MG63 (cell line): ENCODE measurements around the gene PIK3AP1. TPM values are rescaled to one million over a fixed set of nuclear protein-coding genes. Genes with fewer than 3 reads are reported as not detected.

Source experiments
- DNase-seq: peaks from one replicate; pipeline ENCODE4 v3.0.0-alpha.2; 2020
- H3K27me3 ChIP-seq: fragments of 250-450 bp; sonication (Bioruptor Pico); 2 replicates; pipeline ENCODE4 v1.5.1; 2020; ENCODE audit warnings: mild to moderate bottlenecking, moderate library complexity
- H3K36me3 ChIP-seq: fragments of 250-450 bp; sonication (Bioruptor Pico); 2 replicates; pipeline ENCODE4 v1.5.1; 2020; ENCODE audit warnings: mild to moderate bottlenecking, moderate library complexity
- H3K4me3 ChIP-seq: fragments of 250-450 bp; sonication (Bioruptor Pico); 2 replicates; pipeline ENCODE4 v1.5.1; 2020; ENCODE audit warnings: mild to moderate bottlenecking, moderate library complexity
- H3K9me3 ChIP-seq: fragments of 250-450 bp; sonication (Bioruptor Pico); 2 replicates; pipeline ENCODE4 v1.5.1; 2020; ENCODE audit warnings: mild to moderate bottlenecking, moderate library complexity
- total RNA-seq: library from RNA; depleted of rRNA; stranded (reverse); fragments of >200 nt; shearing (Covaris generic); gene quantifications from 2 replicates; pipeline ENCODE4 v1.2.3, GENCODE V29; 2014; ENCODE audit warnings: low replicate concordance

The PIK3AP1 gene
- total RNA-seq, 1 experiment from 2014 or later: 1.2 TPM

GRCh38 chr10:96671211-96671890, 49.0 kb downstream of the PIK3AP1 start:
- Histone ChIP-seq H3K9me3 (no peaks in the 10 kb centered on the region), H3K27me3 (no peaks in the 10 kb centered on the region), H3K4me3 (no peak overlapping the region), H3K36me3 (no peaks in the 10 kb centered on the region)
- DNase-seq: no peak

- no peaks in the 10 kb centered on the region for H3K27me3 ChIP-seq
- no peaks in the 10 kb centered on the region for H3K9me3 ChIP-seq
- DNase-seq: no peak
- no peaks in the 10 kb centered on the region for H3K36me3 ChIP-seq
- H3K4me3 ChIP-seq: no peak overlapping the region
These were observed 49.5 kb downstream of the PIK3AP1 start for GRCh38 chr10:96670786-96671185.

- H3K27me3 ChIP-seq: no peaks in the 10 kb centered on the region
- H3K36me3 ChIP-seq: no peaks in the 10 kb centered on the region
- DNase-seq: peak; percentile 33
- H3K4me3 ChIP-seq: no peak overlapping the region
- no peaks in the 10 kb centered on the region for H3K9me3 ChIP-seq
These were observed 52.9 kb downstream of the PIK3AP1 start for GRCh38 chr10:96667401-96667800.

- Histone ChIP-seq H3K36me3 (no peaks in the 10 kb centered on the region), H3K27me3 (no peaks in the 10 kb centered on the region), H3K9me3 (no peaks in the 10 kb centered on the region), H3K4me3 (no peak overlapping the region)
- no peak for DNase-seq
These were observed 53.6 kb downstream of the PIK3AP1 start for GRCh38 chr10:96666741-96667140.

GRCh38 chr10:96665306-96665705, 55.0 kb downstream of the PIK3AP1 start:
- H3K27me3 ChIP-seq: no peaks in the 10 kb centered on the region
- no peak overlapping the region for H3K4me3 ChIP-seq
- DNase-seq: no peak
- no peaks in the 10 kb centered on the region for H3K36me3 ChIP-seq
- no peaks in the 10 kb centered on the region for H3K9me3 ChIP-seq

GRCh38 chr10:96664563-96664962, 55.8 kb downstream of the PIK3AP1 start:
- DNase-seq: no peak
- Histone ChIP-seq H3K36me3 (no peaks in the 10 kb centered on the region), H3K9me3 (no peaks in the 10 kb centered on the region), H3K4me3 (no peak overlapping the region), H3K27me3 (no peaks in the 10 kb centered on the region)

- H3K27me3 ChIP-seq: no peaks in the 10 kb centered on the region
- H3K4me3 ChIP-seq: no peak overlapping the region
- no peaks in the 10 kb centered on the region for H3K36me3 ChIP-seq
- no peaks in the 10 kb centered on the region for H3K9me3 ChIP-seq
- DNase-seq: no peak
These were observed 56.5 kb downstream of the PIK3AP1 start for GRCh38 chr10:96663797-96664196.

- DNase-seq: no peak
- no peaks in the 10 kb centered on the region for H3K27me3 ChIP-seq
- no peaks in the 10 kb centered on the region for H3K36me3 ChIP-seq
- H3K9me3 ChIP-seq: no peaks in the 10 kb centered on the region
- no peak overlapping the region for H3K4me3 ChIP-seq
These were observed 58.7 kb downstream of the PIK3AP1 start for GRCh38 chr10:96661632-96662031.

- Histone ChIP-seq H3K9me3 (no peaks in the 10 kb centered on the region), H3K27me3 (no peaks in the 10 kb centered on the region), H3K36me3 (no peaks in the 10 kb centered on the region), H3K4me3 (no peak overlapping the region)
- no peak for DNase-seq
These were observed 60.0 kb downstream of the PIK3AP1 start for GRCh38 chr10:96660297-96660696.

GRCh38 chr10:96658844-96659243, 61.5 kb downstream of the PIK3AP1 start:
- Histone ChIP-seq H3K36me3 (no peaks in the 10 kb centered on the region), H3K9me3 (no peaks in the 10 kb centered on the region), H3K4me3 (no peak overlapping the region), H3K27me3 (no peaks in the 10 kb centered on the region)
- DNase-seq: no peak

GRCh38 chr10:96657385-96657784, 62.9 kb downstream of the PIK3AP1 start:
- H3K9me3 ChIP-seq: no peaks in the 10 kb centered on the region
- H3K4me3 ChIP-seq: no peak overlapping the region
- H3K36me3 ChIP-seq: no peaks in the 10 kb centered on the region
- no peaks in the 10 kb centered on the region for H3K27me3 ChIP-seq
- no peak for DNase-seq

- H3K9me3 ChIP-seq: no peaks in the 10 kb centered on the region
- H3K4me3 ChIP-seq: no peak overlapping the region
- no peak for DNase-seq
- H3K36me3 ChIP-seq: no peaks in the 10 kb centered on the region
- no peaks in the 10 kb centered on the region for H3K27me3 ChIP-seq
These were observed 63.5 kb downstream of the PIK3AP1 start for GRCh38 chr10:96656839-96657238.

GRCh38 chr10:96656198-96656577, 64.1 kb downstream of the PIK3AP1 start:
- no peaks in the 10 kb centered on the region for H3K27me3 ChIP-seq
- no peak overlapping the region for H3K4me3 ChIP-seq
- DNase-seq: no peak
- H3K36me3 ChIP-seq: no peaks in the 10 kb centered on the region
- H3K9me3 ChIP-seq: no peaks in the 10 kb centered on the region

GRCh38 chr10:96655461-96656197, 64.7 kb downstream of the PIK3AP1 start:
- H3K27me3 ChIP-seq: no peaks in the 10 kb centered on the region
- DNase-seq: no peak
- H3K36me3 ChIP-seq: no peaks in the 10 kb centered on the region
- no peak overlapping the region for H3K4me3 ChIP-seq
- H3K9me3 ChIP-seq: no peaks in the 10 kb centered on the region

- H3K9me3 ChIP-seq: no peaks in the 10 kb centered on the region
- no peak for DNase-seq
- H3K36me3 ChIP-seq: no peaks in the 10 kb centered on the region
- no peaks in the 10 kb centered on the region for H3K27me3 ChIP-seq
- H3K4me3 ChIP-seq: no peak overlapping the region
These were observed 68.3 kb downstream of the PIK3AP1 start for GRCh38 chr10:96651998-96652431.

GRCh38 chr10:96650958-96651357, 69.4 kb downstream of the PIK3AP1 start:
- Histone ChIP-seq H3K27me3 (no peaks in the 10 kb centered on the region), H3K9me3 (no peaks in the 10 kb centered on the region), H3K4me3 (no peak overlapping the region), H3K36me3 (no peaks in the 10 kb centered on the region)
- DNase-seq: no peak

GRCh38 chr10:96648297-96648696, 72.0 kb downstream of the PIK3AP1 start:
- DNase-seq: no peak
- H3K4me3 ChIP-seq: no peak overlapping the region
- H3K36me3 ChIP-seq: no peaks in the 10 kb centered on the region
- no peaks in the 10 kb centered on the region for H3K27me3 ChIP-seq
- no peaks in the 10 kb centered on the region for H3K9me3 ChIP-seq

- H3K9me3 ChIP-seq: no peaks in the 10 kb centered on the region
- no peaks in the 10 kb centered on the region for H3K27me3 ChIP-seq
- H3K36me3 ChIP-seq: no peaks in the 10 kb centered on the region
- DNase-seq: no peak
- H3K4me3 ChIP-seq: no peak overlapping the region
These were observed 72.8 kb downstream of the PIK3AP1 start for GRCh38 chr10:96647466-96647865.
